Suppressor macrophage treated with lipopolysaccharide for 1 hour (primary cell): ENCODE data around the gene CHKB.

Experiments
- DNase-seq, 3 donors: peaks; one replicate each; pipeline ENCODE4 v3.0.0-alpha.2; 2020 to 2022

CHKB gene

GRCh38 chr22:50547263-50547985 lies 35.2 kb downstream of the CHKB start:
- DNase-seq: peak in 1 of 3 donors; percentile 15

DNA sequence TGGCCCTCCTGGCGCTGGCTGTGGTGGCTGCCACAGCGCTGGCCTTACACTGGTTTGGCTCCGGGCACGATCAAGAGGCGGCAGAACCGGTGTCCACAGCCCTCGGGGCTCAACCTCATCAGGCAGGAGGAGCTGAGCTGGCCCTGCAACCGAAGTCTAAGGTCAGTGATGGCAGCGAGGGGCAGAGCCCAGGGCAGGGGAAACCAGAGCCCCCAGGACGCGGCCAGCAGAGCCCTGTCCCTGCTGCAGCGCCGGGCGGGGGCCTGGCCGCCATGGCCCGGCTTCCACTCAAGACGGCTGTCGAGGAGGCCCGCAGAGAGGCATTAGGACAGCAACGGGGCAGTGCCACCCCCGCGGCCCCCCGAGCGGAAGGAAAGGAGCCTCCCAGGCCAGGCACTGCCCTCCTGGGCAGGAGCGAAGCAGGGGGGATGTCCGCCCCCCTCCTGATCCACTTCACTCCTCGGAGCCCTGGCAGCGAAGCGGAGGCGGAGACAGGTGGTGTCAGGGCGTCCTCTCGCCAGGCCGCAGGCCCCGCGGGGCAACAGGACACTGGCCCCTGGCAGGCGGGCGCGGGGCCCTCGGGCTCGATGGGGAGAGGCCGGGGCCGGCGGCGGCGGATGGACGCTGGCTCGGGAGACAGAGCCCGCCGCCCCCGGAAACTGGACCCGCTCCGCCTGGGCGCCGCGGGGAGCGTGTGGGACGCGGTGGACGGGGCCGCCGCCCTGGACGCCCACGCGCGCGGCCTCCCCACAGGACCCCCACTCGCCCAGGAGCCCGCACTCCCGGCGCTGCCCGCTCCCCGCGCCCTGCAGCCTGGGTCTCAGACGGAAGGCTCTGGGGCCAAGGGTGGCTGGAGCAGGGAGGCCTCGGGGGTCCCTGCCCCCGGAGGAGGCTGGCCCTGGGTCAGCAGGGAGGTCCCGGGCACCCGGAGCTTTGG lies 36.1 kb downstream of the CHKB start:
- peak in 1 of 3 donors; percentile 13 for DNase-seq

GRCh38 chr22:50545522-50546325 lies 36.9 kb downstream of the CHKB start, which contains the start of gene KLHDC7B:
KLHDC7B (plus strand) TSS chr22:50545899; CDS start chr22:50546244, 345 bp downstream.
- peak in 1 of 3 donors; percentile 20 for DNase-seq

DNA sequence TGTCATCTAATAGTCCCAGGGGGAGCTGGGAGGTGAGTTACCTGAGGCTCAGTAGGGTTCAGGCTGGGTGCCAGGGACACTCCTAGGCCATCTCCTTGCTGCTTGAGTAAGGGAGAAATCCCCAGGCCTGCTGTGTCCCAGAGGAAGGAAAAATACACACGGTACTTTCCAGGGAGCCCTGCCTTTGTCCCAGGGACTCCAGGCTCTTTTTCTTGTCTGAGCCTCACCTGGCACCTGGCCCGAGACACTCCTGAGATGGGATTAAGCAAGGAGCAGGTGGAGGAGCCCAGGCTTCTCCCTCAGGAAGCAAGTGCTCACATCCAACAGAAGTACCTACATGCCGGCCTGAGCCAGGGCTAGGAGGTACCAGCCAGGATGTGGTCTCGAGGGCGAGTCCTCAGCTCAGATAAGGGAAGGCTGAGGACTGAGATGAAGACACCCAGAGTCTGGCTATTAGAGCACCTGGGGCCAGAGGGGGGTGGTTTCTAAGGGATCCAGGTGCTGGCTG lies 37.8 kb downstream of the CHKB start:
- DNase-seq: peak in 2 of 3 donors; percentile 20 to 39

GRCh38 chr22:50544078-50544745 lies 38.4 kb downstream of the CHKB start:
- DNase-seq: peak; percentile 86 to 92 (median 89)

DNA sequence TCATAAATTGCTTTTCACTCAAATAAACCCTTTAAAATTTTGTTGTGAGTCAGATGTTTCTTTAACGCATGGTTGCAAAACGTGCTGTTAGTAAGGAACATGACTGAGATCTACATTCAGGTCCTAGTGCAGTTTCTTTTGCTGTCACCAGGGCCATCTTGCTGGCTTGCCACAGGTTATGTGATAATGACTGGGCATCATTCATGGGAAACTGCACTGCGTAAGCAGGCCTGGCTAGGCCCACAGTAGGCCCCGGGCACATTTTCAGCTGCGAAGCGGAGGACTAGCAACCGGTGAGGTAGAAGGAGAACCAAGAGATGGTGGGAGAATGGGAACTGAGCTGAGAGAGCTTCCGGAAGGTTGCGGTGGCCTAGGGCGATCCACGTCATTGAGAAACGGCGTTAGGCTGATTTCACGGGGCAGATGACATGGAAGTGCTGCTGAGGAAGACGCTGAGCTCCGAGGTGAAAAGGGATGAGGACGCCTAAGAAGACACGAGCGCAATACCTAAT lies 40.2 kb downstream of the CHKB start:
- DNase-seq: peak; percentile 92 to 97 (median 92)

- peak; percentile 90 to 98 (median 95) for DNase-seq
These were observed 41.0 kb downstream of the CHKB start for GRCh38 chr22:50541667-50542026.

- DNase-seq: peak; percentile 34 to 42 (median 39)
These were observed 42.3 kb downstream of the CHKB start for GRCh38 chr22:50540381-50540780.

GRCh38 chr22:50537765-50538164 lies 44.9 kb downstream of the CHKB start:
- peak in 2 of 3 donors; percentile 24 to 42 for DNase-seq

DNA sequence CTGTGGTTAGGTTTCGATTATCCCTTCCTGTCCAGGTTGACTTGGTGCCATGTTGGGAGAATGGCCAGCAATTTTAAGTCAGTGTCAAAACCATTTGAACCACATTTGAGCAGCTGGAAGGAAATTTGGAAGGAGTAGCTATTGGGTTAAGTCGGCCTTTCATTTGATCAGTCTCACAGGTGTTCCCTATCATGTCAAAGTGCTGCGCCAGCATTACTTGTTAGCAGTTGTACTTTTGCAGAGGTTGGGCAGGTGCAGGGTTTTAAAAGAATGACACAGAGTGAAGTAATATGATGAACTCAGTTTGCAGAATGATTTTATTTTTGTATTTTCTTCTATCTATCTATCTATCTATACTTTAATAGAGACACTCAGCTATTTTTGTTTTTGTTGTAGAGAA lies 46.4 kb downstream of the CHKB start:
- DNase-seq: no peak

DNA sequence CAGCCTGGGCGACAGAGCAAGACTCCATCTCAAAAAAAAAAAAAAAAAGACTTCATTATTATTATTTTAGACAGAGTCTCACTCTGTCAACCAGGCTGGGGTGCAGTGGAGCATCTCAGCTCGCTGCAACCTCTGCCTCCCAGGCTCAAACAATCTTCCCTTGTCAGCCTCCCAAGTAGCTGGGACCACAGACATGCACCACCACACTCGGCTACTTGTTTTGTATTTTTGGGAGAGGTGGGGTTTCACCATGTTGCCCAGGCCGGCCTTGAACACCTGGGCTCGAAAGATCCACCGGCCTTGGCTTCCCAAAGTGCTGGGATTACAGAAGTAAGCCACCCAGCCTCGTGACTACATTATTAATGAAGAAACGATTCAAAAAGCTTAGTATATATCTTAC lies 47.5 kb downstream of the CHKB start:
- no peak for DNase-seq

DNA sequence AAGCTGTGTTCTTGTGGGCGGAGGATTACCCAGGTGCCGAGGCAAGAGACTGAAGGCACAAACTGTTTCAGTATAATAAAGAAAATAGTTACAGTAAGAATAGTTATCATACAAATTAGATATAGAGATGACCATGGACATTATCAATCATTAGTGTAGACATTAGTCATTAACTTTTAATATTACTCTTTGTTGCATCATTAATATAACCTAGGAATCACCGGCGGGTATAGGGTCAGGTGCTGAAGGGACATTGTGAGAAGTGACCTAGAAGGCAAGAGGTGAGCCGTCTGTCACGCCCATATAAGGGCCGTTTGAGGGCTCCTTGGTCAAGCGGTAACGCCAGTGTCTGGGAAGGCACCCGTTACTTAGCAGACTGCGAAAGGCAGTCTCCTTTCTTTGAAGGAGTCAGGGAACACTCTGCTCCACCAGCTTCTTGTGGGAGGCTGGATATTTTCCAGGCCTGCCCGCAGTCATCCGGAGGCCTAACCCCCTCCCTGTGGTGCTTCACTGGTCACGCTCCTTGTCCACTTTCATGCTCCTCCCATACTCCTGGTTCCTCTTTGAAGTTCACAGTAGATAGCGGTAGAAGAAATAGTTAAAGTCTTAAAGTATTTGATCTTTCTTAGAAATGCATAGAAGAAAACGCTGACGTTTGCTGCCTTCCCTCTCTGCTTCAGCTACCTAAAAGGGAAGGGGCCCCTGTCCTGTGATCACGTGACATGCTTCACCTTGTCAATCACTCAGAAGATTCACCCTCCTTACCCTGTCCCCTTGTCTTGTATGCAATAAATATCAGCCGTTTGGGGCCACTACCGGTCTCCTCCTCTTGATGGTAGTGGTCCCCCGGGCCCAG lies 48.6 kb downstream of the CHKB start:
- DNase-seq: peak; percentile 67 to 82 (median 77)

- peak; percentile 39 to 75 (median 53) for DNase-seq
These were observed 49.5 kb downstream of the CHKB start for GRCh38 chr22:50532824-50533796.

GRCh38 chr22:50531962-50532674 lies 50.5 kb downstream of the CHKB start:
- peak; percentile 53 to 79 (median 59) for DNase-seq

- peak; percentile 72 to 87 (median 72) for DNase-seq
These were observed 51.1 kb downstream of the CHKB start for GRCh38 chr22:50531546-50531961.

- peak; percentile 92 to 96 (median 94) for DNase-seq
These were observed 51.6 kb downstream of the CHKB start for GRCh38 chr22:50530877-50531545.

DNA sequence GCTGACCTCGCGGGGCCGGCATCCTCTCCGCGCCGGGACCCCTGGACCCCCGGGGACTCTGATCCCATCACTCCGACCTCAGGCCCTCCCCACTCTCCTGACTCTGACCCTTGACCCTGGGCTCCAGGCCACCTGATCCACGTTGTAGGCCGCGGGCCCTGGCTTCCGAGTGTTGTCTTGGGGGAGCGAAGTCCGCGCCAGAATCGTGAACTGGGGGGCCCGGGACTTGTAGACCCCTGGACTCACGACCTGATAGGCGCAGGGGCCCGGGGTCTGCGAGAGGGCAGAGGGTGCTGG lies 52.1 kb downstream of the CHKB start:
- no peak for DNase-seq

GRCh38 chr22:50529897-50530579 lies 52.6 kb downstream of the CHKB start, which contains the start of gene TYMP:
TYMP (minus strand) TSS chr22:50530012; CDS start chr22:50529709, 303 bp downstream.
- peak; percentile 91 to 97 (median 93) for DNase-seq
